Bronchial epithelial cell (primary cell): Measurements from ENCODE around the gene DOP1B. TPM values are rescaled to one million over a fixed set of nuclear protein-coding genes. Genes with fewer than 3 reads are reported as not detected.

Experiments
- DNase-seq: peaks from one replicate; pipeline ENCODE4 v3.0.0-alpha.2; 2010; ENCODE audit warnings: low read depth
- FAIRE-seq: peaks from 2 replicates; lab custom pipeline; 2011; peaks lifted over from hg19 to GRCh38; lab: Jason Lieb, UNC
- H3K27me3 ChIP-seq: 2 replicates; pipeline ENCODE4 v1.5.1; 2011; ENCODE audit warnings: low read length; ENCODE audit not compliant: control insufficient read depth, insufficient read depth
- H3K36me3 ChIP-seq: 2 replicates; pipeline ENCODE4 v1.5.1; 2011; ENCODE audit warnings: low read length; ENCODE audit not compliant: control insufficient read depth, insufficient read depth
- H3K4me3 ChIP-seq: 2 replicates; pipeline ENCODE4 v1.5.1; 2011; ENCODE audit warnings: mild to moderate bottlenecking, low read depth, low read length, control low read depth
- total RNA-seq: library from RNA; depleted of rRNA; stranded (reverse); fragments of >200 nt; gene quantifications from 2 replicates; pipeline ENCODE4 v1.2.1, GENCODE V29; 2014
- TF ChIP-seq, protein P1 (sequence below): IDR thresholded peaks from 2 replicates; pipeline ENCODE4 v1.5.1; 2011; ENCODE audit warnings: mild to moderate bottlenecking, moderate library complexity, low read length, control low read depth, inconsistent platforms; ENCODE audit not compliant: insufficient read depth, severe bottlenecking

The DOP1B gene
- total RNA-seq, 1 donor from 2014 or later, result 3.4 TPM

GRCh38 chr21:36115138-36115730 is 41.4 kb upstream of the DOP1B start:
- no peak overlapping the region for H3K4me3 ChIP-seq
- DNase-seq (no peak), FAIRE-seq (no peak)
- no peaks in the 10 kb centered on the region for H3K27me3 ChIP-seq
- TF ChIP-seq, protein P1, sequence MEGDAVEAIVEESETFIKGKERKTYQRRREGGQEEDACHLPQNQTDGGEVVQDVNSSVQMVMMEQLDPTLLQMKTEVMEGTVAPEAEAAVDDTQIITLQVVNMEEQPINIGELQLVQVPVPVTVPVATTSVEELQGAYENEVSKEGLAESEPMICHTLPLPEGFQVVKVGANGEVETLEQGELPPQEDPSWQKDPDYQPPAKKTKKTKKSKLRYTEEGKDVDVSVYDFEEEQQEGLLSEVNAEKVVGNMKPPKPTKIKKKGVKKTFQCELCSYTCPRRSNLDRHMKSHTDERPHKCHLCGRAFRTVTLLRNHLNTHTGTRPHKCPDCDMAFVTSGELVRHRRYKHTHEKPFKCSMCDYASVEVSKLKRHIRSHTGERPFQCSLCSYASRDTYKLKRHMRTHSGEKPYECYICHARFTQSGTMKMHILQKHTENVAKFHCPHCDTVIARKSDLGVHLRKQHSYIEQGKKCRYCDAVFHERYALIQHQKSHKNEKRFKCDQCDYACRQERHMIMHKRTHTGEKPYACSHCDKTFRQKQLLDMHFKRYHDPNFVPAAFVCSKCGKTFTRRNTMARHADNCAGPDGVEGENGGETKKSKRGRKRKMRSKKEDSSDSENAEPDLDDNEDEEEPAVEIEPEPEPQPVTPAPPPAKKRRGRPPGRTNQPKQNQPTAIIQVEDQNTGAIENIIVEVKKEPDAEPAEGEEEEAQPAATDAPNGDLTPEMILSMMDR, result no peak
- H3K36me3 ChIP-seq, result no peaks in the 10 kb centered on the region

DNA sequence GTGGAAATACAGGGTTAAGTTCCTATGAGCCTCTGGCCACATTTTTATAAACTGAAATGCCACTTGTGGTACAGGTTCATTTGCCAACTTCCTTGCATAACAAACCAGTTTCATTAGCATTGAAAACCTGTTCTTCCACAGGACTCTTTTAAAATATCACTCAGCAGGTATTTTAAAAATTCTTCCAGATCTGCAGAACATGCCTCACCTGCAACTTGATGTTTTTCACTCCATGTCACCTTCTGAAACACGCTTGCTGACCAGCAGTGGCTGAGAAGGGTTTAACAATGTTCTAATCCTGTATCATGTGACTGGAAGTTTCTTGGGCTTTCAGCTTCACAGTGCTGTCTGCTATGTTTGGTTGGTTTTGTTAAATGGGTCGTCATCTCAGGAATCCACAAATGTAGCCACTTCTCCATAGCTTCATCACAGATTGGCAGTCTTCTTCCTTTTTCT is 39.3 kb upstream of the DOP1B start:
- FAIRE-seq, result no peak
- peak; percentile 34 for DNase-seq
- TF ChIP-seq, protein P1, result no peak
- no peak overlapping the region for H3K4me3 ChIP-seq
- H3K36me3 ChIP-seq, result no peaks in the 10 kb centered on the region
- no peaks in the 10 kb centered on the region for H3K27me3 ChIP-seq

- FAIRE-seq (no peak), DNase-seq (no peak)
- Histone ChIP-seq H3K36me3 (no peaks in the 10 kb centered on the region), H3K4me3 (no peak overlapping the region), H3K27me3 (no peaks in the 10 kb centered on the region)
- TF ChIP-seq, protein P1, result no peak
Measured at GRCh38 chr21:36120304-36120888, 36.2 kb upstream of the DOP1B start.

DNA sequence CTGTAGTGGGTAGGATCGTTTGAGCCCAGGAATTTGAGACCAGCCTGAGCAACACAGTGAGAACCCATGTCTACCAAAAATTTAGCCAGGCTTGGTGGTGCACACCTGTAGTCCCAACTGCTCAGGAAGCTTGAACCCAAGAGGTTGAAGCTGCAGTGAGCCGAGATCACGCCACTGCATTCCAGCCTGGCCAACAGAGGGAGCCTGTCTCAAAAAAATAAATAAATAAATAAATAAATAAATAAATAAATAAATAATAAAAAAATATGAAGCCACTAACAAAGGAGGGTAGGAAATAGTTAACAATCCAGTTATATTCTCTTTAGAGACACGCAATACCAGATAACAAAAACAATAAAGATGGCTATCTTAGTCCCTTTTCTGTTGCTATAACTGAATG is 33.6 kb upstream of the DOP1B start:
- TF ChIP-seq, protein P1, result peak; percentile 47
- H3K27me3 ChIP-seq, result no peaks in the 10 kb centered on the region
- no peaks in the 10 kb centered on the region for H3K36me3 ChIP-seq
- no peak overlapping the region for H3K4me3 ChIP-seq
- FAIRE-seq (no peak), DNase-seq (no peak)

- DNase-seq (no peak), FAIRE-seq (no peak)
- TF ChIP-seq, protein P1, result no peak
- H3K36me3 ChIP-seq, result no peaks in the 10 kb centered on the region
- no peak overlapping the region for H3K4me3 ChIP-seq
- no peaks in the 10 kb centered on the region for H3K27me3 ChIP-seq
Measured at GRCh38 chr21:36124395-36124794, 32.2 kb upstream of the DOP1B start.
